K562 (cell line): ENCODE data around the gene CCDC90B. TPM values are rescaled to one million over a fixed set of nuclear protein-coding genes. Genes with fewer than 3 reads are reported as not detected.

ENCODE experiments used
- PCBP2 ChIP-seq: fragments of 200-400 bp; formaldehyde crosslinking; IDR thresholded peaks from 2 replicates; pipeline ENCODE4 v1.6.1; 2018; ENCODE audit warnings: low read length, low read depth, mild to moderate bottlenecking, moderate library complexity; ENCODE audit not compliant: poor library complexity, severe bottlenecking
- POLR2A ChIP-seq: fragments of 450-650 bp; conservative IDR thresholded peaks from 2 replicates; pipeline ENCODE4 v1.6.1; 2016
- polyA plus RNA-seq, 8 experiments: library from polyadenylated mRNA; depleted of rRNA in 4 of 8; stranded (reverse) in 5 of 8; unstranded in 3 of 8; fragments of >200 nt; fragmentation: Nextera tagmentation in 2 of 8; fragmentation: Illumina TruSeq in 1 of 8; extraction: Ambion mirVana in 2 of 8; extraction: Trizol in 1 of 8; gene quantifications; 2 replicates each; pipeline versions ENCODE4 v1.2.1 to v1.2.3, GENCODE V29; 2011 to 2014; ENCODE audit warnings: inconsistent platforms in 1 of 8, missing spikeins in 1 of 8
- total RNA-seq, 7 experiments: library from RNA; depleted of rRNA in 6 of 7; stranded (reverse); fragments of >200 nt in 6 of 7; fragmentation: Illumina TruSeq in 2 of 7; extraction: Trizol in 2 of 7; gene quantifications; 2 replicates each; pipeline versions ENCODE4 v1.2.1 to v1.2.3, GENCODE V29; 2011 to 2021; ENCODE audit warnings: low replicate concordance in 1 of 7
- TF ChIP-seq, protein P1 (sequence below): fragments of 150-350 bp; IDR thresholded peaks from 2 replicates; pipeline ENCODE4 v1.6.1; 2014; ENCODE audit warnings: low read depth, mild to moderate bottlenecking, low read length, borderline replicate concordance
- TF ChIP-seq, protein P2 (sequence below), 2 experiments: fragments of 450-650 bp; IDR thresholded peaks; 2 replicates each; pipeline ENCODE4 v1.6.1; 2018; ENCODE audit warnings: mild to moderate bottlenecking in 2 of 2, low read depth in 1 of 2; ENCODE audit not compliant: partially characterized antibody in 2 of 2
- TF ChIP-seq, protein P3 (sequence below): sonication (generic); formaldehyde crosslinking; IDR thresholded peaks from 2 replicates; pipeline ENCODE4 v1.8.0; 2022; ENCODE audit warnings: mild to moderate bottlenecking, missing genetic modification reagents, borderline replicate concordance
- TF ChIP-seq, protein P4 (sequence below): fragments of 250-450 bp; sonication (Bioruptor Pico); IDR thresholded peaks from 2 replicates; pipeline ENCODE4 v1.6.1; 2021; ENCODE audit warnings: mild to moderate bottlenecking
- TF ChIP-seq, protein P5 (sequence below), 2 experiments: fragments of 450-650 bp; formaldehyde crosslinking in 1 of 2; IDR thresholded peaks; 2 replicates each; pipeline versions ENCODE4 v1.4.0 to v1.6.1; 2014 to 2020; ENCODE audit warnings: mild to moderate bottlenecking in 2 of 2, borderline replicate concordance in 1 of 2, low read depth in 1 of 2

CCDC90B gene
- total and polyA plus RNA-seq, 9 of the 15 experiments (the other 6 are each of a cell fraction or from before 2014, with no cell fraction given) = 26.6 to 63.6 (median 51.8) TPM

DNA sequence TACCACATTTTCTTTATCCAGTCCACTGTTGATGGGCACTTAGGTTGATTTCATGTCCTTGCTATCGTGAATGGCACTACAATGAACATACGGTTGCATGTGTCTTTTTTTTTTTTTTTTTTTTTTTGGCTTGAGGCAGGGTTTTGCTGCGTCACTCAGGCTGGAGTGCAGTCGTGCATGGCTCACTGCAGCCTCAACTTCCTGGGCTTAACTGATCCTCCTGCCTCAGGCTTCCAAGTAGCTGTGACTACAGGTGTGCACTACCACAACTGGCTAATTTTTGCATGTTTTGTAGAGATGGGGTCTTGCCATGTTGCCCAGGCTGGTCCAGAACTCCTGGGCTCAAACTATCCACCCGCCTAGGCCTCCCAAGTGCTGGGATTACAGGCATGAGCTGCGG is 1.5 kb upstream of the CCDC90B start (continued):
- TF ChIP-seq, protein P1, sequence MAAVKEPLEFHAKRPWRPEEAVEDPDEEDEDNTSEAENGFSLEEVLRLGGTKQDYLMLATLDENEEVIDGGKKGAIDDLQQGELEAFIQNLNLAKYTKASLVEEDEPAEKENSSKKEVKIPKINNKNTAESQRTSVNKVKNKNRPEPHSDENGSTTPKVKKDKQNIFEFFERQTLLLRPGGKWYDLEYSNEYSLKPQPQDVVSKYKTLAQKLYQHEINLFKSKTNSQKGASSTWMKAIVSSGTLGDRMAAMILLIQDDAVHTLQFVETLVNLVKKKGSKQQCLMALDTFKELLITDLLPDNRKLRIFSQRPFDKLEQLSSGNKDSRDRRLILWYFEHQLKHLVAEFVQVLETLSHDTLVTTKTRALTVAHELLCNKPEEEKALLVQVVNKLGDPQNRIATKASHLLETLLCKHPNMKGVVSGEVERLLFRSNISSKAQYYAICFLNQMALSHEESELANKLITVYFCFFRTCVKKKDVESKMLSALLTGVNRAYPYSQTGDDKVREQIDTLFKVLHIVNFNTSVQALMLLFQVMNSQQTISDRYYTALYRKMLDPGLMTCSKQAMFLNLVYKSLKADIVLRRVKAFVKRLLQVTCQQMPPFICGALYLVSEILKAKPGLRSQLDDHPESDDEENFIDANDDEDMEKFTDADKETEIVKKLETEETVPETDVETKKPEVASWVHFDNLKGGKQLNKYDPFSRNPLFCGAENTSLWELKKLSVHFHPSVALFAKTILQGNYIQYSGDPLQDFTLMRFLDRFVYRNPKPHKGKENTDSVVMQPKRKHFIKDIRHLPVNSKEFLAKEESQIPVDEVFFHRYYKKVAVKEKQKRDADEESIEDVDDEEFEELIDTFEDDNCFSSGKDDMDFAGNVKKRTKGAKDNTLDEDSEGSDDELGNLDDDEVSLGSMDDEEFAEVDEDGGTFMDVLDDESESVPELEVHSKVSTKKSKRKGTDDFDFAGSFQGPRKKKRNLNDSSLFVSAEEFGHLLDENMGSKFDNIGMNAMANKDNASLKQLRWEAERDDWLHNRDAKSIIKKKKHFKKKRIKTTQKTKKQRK = no peak
- TF ChIP-seq PCBP2 = no peak
- TF ChIP-seq, protein P2, sequence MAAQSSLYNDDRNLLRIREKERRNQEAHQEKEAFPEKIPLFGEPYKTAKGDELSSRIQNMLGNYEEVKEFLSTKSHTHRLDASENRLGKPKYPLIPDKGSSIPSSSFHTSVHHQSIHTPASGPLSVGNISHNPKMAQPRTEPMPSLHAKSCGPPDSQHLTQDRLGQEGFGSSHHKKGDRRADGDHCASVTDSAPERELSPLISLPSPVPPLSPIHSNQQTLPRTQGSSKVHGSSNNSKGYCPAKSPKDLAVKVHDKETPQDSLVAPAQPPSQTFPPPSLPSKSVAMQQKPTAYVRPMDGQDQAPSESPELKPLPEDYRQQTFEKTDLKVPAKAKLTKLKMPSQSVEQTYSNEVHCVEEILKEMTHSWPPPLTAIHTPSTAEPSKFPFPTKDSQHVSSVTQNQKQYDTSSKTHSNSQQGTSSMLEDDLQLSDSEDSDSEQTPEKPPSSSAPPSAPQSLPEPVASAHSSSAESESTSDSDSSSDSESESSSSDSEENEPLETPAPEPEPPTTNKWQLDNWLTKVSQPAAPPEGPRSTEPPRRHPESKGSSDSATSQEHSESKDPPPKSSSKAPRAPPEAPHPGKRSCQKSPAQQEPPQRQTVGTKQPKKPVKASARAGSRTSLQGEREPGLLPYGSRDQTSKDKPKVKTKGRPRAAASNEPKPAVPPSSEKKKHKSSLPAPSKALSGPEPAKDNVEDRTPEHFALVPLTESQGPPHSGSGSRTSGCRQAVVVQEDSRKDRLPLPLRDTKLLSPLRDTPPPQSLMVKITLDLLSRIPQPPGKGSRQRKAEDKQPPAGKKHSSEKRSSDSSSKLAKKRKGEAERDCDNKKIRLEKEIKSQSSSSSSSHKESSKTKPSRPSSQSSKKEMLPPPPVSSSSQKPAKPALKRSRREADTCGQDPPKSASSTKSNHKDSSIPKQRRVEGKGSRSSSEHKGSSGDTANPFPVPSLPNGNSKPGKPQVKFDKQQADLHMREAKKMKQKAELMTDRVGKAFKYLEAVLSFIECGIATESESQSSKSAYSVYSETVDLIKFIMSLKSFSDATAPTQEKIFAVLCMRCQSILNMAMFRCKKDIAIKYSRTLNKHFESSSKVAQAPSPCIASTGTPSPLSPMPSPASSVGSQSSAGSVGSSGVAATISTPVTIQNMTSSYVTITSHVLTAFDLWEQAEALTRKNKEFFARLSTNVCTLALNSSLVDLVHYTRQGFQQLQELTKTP (IDR thresholded peaks at IDR 0.05; ENCODE audit: low read depth in 1 of 2, partially characterized antibody in 2 of 2) = no peak
- TF ChIP-seq, protein P3, sequence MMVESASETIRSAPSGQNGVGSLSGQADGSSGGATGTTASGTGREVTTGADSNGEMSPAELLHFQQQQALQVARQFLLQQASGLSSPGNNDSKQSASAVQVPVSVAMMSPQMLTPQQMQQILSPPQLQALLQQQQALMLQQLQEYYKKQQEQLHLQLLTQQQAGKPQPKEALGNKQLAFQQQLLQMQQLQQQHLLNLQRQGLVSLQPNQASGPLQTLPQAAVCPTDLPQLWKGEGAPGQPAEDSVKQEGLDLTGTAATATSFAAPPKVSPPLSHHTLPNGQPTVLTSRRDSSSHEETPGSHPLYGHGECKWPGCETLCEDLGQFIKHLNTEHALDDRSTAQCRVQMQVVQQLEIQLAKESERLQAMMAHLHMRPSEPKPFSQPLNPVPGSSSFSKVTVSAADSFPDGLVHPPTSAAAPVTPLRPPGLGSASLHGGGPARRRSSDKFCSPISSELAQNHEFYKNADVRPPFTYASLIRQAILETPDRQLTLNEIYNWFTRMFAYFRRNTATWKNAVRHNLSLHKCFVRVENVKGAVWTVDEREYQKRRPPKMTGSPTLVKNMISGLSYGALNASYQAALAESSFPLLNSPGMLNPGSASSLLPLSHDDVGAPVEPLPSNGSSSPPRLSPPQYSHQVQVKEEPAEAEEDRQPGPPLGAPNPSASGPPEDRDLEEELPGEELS (CRISPR knock-in tag) = no peak
- TF ChIP-seq, protein P4, sequence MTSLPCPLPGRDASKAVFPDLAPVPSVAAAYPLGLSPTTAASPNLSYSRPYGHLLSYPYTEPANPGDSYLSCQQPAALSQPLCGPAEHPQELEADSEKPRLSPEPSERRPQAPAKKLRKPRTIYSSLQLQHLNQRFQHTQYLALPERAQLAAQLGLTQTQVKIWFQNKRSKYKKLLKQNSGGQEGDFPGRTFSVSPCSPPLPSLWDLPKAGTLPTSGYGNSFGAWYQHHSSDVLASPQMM = no peak
- no peak for TF ChIP-seq POLR2A
- TF ChIP-seq, protein P5, sequence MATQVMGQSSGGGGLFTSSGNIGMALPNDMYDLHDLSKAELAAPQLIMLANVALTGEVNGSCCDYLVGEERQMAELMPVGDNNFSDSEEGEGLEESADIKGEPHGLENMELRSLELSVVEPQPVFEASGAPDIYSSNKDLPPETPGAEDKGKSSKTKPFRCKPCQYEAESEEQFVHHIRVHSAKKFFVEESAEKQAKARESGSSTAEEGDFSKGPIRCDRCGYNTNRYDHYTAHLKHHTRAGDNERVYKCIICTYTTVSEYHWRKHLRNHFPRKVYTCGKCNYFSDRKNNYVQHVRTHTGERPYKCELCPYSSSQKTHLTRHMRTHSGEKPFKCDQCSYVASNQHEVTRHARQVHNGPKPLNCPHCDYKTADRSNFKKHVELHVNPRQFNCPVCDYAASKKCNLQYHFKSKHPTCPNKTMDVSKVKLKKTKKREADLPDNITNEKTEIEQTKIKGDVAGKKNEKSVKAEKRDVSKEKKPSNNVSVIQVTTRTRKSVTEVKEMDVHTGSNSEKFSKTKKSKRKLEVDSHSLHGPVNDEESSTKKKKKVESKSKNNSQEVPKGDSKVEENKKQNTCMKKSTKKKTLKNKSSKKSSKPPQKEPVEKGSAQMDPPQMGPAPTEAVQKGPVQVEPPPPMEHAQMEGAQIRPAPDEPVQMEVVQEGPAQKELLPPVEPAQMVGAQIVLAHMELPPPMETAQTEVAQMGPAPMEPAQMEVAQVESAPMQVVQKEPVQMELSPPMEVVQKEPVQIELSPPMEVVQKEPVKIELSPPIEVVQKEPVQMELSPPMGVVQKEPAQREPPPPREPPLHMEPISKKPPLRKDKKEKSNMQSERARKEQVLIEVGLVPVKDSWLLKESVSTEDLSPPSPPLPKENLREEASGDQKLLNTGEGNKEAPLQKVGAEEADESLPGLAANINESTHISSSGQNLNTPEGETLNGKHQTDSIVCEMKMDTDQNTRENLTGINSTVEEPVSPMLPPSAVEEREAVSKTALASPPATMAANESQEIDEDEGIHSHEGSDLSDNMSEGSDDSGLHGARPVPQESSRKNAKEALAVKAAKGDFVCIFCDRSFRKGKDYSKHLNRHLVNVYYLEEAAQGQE (IDR thresholded peaks at IDR 0.05; ENCODE audit: borderline replicate concordance) = no peak
- TF ChIP-seq, protein P5 (CRISPR knock-in tag; IDR thresholded peaks at IDR 0.05; ENCODE audit: low read depth) = no peak
